HG03460 (cell line): ENCODE measurements around the gene IFT81.
A peak's percentile ranks its signal among the peaks of the same experiment; 100 is the strongest.

Source experiments
- ATAC-seq: cut with Tn5 transposase; IDR thresholded peaks from one replicate; pipeline ENCODE4 v1.9.1; 2021; ENCODE audit not compliant: unreplicated experiment

The IFT81 gene

GRCh38 chr12:110149086-110149660 is 25.0 kb downstream of the IFT81 start:
- no peak for ATAC-seq

DNA sequence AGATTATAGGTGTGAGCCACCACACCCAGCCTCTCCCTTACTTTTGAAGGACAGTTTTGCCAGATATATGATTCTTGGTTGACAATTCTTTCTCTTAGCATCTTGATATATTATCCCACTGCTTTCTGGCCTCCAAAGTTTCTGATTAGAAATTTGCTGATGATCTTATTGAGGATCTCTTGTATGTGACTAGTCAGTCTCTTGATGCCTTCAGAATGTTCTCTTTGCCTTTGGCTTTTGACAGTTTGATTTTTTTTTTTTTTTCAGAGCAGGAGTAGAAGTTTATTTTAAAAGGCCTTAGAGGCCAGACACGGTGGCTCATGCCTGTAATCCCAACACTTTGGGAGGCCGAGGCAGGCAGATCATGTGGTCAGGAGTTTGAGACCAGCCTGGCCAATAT is 32.6 kb downstream of the IFT81 start:
- no peak for ATAC-seq

GRCh38 chr12:110157539-110157938 is 33.4 kb downstream of the IFT81 start:
- no peak for ATAC-seq

GRCh38 chr12:110159671-110160245 is 35.6 kb downstream of the IFT81 start:
- ATAC-seq: no peak

GRCh38 chr12:110165540-110166159 is 41.5 kb downstream of the IFT81 start:
- ATAC-seq: peak; percentile 67

- no peak for ATAC-seq
Measured at GRCh38 chr12:110168732-110169455, 44.7 kb downstream of the IFT81 start.

- no peak for ATAC-seq
Measured at GRCh38 chr12:110170535-110171185, 46.5 kb downstream of the IFT81 start.

GRCh38 chr12:110171186-110171538 is 47.0 kb downstream of the IFT81 start:
- no peak for ATAC-seq

- ATAC-seq: no peak
Measured at GRCh38 chr12:110171636-110172035, 47.5 kb downstream of the IFT81 start.

DNA sequence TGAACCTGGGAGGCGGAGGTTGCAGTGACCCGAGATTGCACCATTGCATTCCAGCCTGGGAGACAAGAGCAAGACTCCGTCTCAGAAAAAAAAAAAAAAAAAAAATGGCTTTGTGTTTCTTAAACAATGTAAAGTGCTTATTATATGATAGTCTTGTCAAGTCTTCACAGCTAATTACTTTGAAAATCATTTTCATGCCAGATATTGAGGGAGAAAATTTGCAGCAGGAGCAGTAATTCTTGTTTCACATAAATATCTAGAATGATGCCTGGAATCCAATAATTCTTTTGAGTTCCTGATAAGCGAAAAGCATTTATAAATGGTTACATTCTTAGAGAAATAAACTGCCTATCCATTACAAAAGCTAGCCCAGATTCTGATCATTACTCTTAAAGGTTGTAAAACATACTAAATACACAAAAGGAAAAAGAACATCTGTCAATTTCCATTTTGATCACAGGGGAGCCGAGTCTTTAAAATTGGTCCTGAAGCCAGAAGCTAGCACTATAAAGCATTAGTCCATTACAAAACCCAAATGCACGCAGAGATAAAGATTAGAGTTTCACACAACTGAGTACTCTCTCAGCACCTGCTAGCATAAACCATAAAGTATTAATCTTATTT is 50.3 kb downstream of the IFT81 start:
- ATAC-seq: no peak

DNA sequence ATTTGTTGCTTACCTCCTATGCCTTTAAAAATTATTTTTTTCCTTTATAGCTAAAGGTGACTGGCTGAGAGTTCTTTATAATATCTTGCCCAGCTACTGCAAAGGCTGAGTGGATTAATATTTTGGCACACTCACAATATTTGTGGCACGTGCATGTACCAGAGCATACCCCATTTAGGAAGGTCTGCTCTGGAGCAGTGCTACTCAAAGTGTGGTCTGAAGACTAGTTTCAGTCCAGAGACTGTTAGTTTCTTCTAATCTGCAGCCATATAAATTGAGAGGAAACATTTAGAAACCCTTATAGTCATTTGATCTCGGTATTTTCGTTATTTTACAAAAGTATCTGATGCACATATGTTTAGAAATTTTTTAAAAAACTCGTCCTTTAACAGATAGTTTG is 51.0 kb downstream of the IFT81 start:
- no peak for ATAC-seq

DNA sequence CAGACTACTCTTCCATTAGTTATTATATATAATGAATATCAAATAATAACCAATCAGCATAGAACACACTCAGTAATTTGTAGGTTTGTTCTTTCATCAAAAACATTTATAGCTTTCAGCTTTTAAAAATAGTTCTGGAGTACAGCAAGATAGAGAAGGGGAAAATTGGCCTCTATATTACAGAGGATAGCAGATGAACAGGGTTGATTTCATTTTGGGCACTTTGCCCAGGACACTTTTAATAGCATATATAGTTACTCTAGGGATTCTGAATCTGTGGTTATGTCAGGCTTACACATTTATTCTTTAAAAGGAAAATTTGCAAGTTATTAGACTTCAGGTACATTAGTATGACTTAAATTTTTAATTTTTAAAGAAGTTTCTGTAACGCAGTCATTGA is 52.6 kb downstream of the IFT81 start:
- ATAC-seq: no peak

- no peak for ATAC-seq
Measured at GRCh38 chr12:110179291-110179690, 55.1 kb downstream of the IFT81 start.

GRCh38 chr12:110180591-110181005 is 56.4 kb downstream of the IFT81 start:
- no peak for ATAC-seq

DNA sequence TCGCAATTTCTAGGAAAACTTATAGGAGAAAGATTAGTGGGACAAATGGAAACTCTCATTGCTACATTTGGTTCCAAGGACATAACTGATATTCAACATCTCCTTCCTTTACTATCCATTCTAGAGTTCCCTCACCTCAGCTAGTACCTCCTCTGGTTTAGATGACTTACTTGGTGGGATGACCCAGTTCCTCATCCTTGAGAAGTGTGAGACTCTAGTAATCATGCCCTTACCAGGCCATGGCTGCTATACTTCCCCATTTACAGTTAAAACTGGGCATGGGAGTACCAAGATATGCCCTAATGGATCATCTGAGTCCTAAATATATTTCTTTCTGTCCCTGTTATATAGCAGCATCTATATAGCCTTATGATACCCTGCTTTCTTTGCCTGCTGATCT is 58.1 kb downstream of the IFT81 start:
- ATAC-seq: no peak

- no peak for ATAC-seq
Measured at GRCh38 chr12:110183386-110183785, 59.2 kb downstream of the IFT81 start.

GRCh38 chr12:110185626-110186025 is 61.5 kb downstream of the IFT81 start:
- ATAC-seq: no peak

DNA sequence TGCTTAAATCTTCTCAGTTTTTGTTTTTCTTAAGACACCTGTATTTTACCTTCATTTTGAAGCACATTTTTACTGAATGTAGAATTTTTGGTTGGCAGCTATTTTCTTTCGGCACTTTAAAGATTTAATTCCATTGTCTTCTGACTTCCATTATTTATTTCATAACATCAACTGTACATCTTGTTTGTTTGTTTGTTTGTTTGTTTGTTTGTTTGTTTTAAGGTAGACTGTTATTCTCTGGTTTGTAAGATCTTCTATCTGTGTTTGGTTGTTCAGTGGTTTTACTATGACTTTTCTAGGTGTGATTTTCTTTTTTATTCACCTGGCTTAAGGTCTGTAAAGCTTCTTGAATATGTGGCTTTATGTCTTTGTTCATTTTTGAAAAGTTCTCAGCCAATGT is 61.9 kb downstream of the IFT81 start:
- no peak for ATAC-seq

GRCh38 chr12:110193196-110193595 is 69.0 kb downstream of the IFT81 start:
- ATAC-seq: no peak

DNA sequence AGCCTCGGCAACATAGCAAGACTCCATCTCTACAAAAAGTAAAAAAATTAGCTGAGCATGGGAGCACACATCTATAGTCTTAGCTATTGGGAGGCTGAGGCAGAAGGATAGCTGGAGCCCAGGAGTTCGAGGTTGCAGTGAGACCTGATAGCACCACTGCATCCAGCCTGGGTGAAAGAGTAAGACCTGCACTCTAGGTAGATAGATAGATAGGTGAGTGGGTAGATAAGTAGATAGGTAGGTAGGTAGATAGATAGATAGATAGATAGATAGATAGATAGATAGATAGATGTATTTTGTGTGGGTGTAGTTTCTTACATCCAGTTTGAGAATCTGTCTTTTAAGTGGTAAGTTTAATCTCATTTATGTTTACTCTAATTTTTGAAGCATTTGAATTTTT is 72.8 kb downstream of the IFT81 start:
- ATAC-seq: no peak

- ATAC-seq: no peak
Measured at GRCh38 chr12:110198386-110198785, 74.2 kb downstream of the IFT81 start.
